GM12878 (cell line): Measurements from ENCODE around the gene NELFB. TPM values are rescaled to one million over a fixed set of nuclear protein-coding genes. Genes with fewer than 3 reads are reported as not detected.

Experiments used
- ATAC-seq: fragments of 200-7000 bp; cut with Tn5 transposase; 3 replicates; pipeline ENCODE4 v1.9.1; 2020; ENCODE audit warnings: mild to moderate bottlenecking, moderate library complexity
- BruUV-seq: library from RNA; stranded (reverse); fragments of 400-500 nt; replicated peaks from 2 replicates; lab custom pipeline; 2021; lab: Mats Ljungman, UMichigan
- CTCF ChIA-PET: fragments of 300-600 bp; sonication (Branson Sonifier 250); formaldehyde crosslinking; extraction: SDS; loops from one replicate; lab custom pipeline; 2021; ENCODE audit warnings: inconsistent platforms; lab: Yijun Ruan, JAX
- POLR2A ChIA-PET: fragments of 350-600 bp; formaldehyde crosslinking; extraction: SDS; loops from one replicate; lab custom pipeline; 2021; ENCODE audit warnings: inconsistent platforms; lab: Charles Lee
- RAD21 ChIA-PET: fragments of 300-600 bp; sonication (Branson Sonifier 250); formaldehyde crosslinking; loops from one replicate; lab custom pipeline; 2023; ENCODE audit warnings: antibody characterized with exemption; ENCODE audit not compliant: unreplicated experiment; lab: Charles Lee
- SMC1A ChIA-PET: fragments of 300-600 bp; sonication (Branson Sonifier 250); formaldehyde crosslinking; loops from one replicate; lab custom pipeline; 2023; ENCODE audit not compliant: unreplicated experiment, uncharacterized antibody; lab: Charles Lee
- DNase-seq: peaks from one replicate; pipeline ENCODE4 v3.0.0-alpha.2; 2011; ENCODE audit warnings: low read depth, low spot score
- FAIRE-seq: peaks from 3 replicates; lab custom pipeline; 2011; peaks lifted over from hg19 to GRCh38; lab: Jason Lieb, UNC
- H2AFZ ChIP-seq: 2 replicates; pipeline ENCODE4 v1.6.0; 2011; ENCODE audit warnings: low read depth, low read length, control low read depth; ENCODE audit not compliant: control insufficient read depth
- H3K27ac ChIP-seq: 2 replicates; pipeline ENCODE4 v1.5.1; 2011; ENCODE audit warnings: control low read depth; ENCODE audit not compliant: control insufficient read depth, insufficient read depth
- H3K27me3 ChIP-seq, 2 experiments: replicated peaks in 1 of 2; 2 replicates each; pipeline versions ENCODE4 v1.6.0 to v1.6.1; 2011; ENCODE audit warnings: low read length in 1 of 2; ENCODE audit not compliant: control insufficient read depth in 2 of 2, insufficient read depth in 2 of 2
- H3K36me3 ChIP-seq, 2 experiments: 2 replicates each; pipeline ENCODE4 v1.5.1; 2011; ENCODE audit warnings: low read length in 1 of 2; ENCODE audit not compliant: control insufficient read depth in 2 of 2, insufficient read depth in 2 of 2
- H3K4me1 ChIP-seq: 2 replicates; pipeline ENCODE4 v1.6.1; 2011; ENCODE audit warnings: mild to moderate bottlenecking, low read length, moderate library complexity, mixed read lengths; ENCODE audit not compliant: control insufficient read depth, insufficient read depth
- H3K4me2 ChIP-seq: 2 replicates; pipeline ENCODE4 v1.6.0; 2011; ENCODE audit warnings: control low read depth; ENCODE audit not compliant: control insufficient read depth, insufficient read depth
- H3K4me3 ChIP-seq: fragments of 200-600 bp; sonication (generic); 2 replicates; pipeline ENCODE4 v1.5.1; 2016
- H3K79me2 ChIP-seq: 2 replicates; pipeline ENCODE4 v1.6.0; 2011; ENCODE audit warnings: low read length; ENCODE audit not compliant: control insufficient read depth, insufficient read depth
- H3K9ac ChIP-seq: 2 replicates; pipeline ENCODE4 v1.8.0; 2011; ENCODE audit warnings: low read length, control low read depth, mixed read lengths; ENCODE audit not compliant: control insufficient read depth, insufficient read depth
- H3K9me3 ChIP-seq: replicated peaks from 3 replicates; pipeline ENCODE4 v1.5.1; 2011; ENCODE audit warnings: mild to moderate bottlenecking, low read length; ENCODE audit not compliant: control insufficient read depth, insufficient read depth
- H4K20me1 ChIP-seq: 2 replicates; pipeline ENCODE4 v1.6.0; 2011; ENCODE audit not compliant: control insufficient read depth, insufficient read depth
- ATF2 ChIP-seq: IDR thresholded peaks from 2 replicates; pipeline ENCODE4 v1.6.1; 2012; ENCODE audit warnings: low read length, inconsistent platforms
- CTCF ChIP-seq, 3 experiments: IDR thresholded peaks in 2 of 3; conservative IDR thresholded peaks in 1 of 3; 2 replicates each; pipeline ENCODE4 v1.5.1; 2011; ENCODE audit warnings: low read depth in 3 of 3, low read length in 3 of 3, mild to moderate bottlenecking in 3 of 3, control low read depth in 2 of 3, moderate library complexity in 2 of 3, inconsistent platforms in 1 of 3, mixed read lengths in 1 of 3; ENCODE audit not compliant: control insufficient read depth in 2 of 3, insufficient read depth in 1 of 3; ENCODE audit errors: extremely low read depth in 1 of 3
- KLF5 ChIP-seq: fragments of 450-650 bp; IDR thresholded peaks from 2 replicates; pipeline ENCODE4 v1.6.1; 2014; ENCODE audit warnings: mild to moderate bottlenecking; ENCODE audit not compliant: partially characterized antibody
- POLR2A ChIP-seq: IDR thresholded peaks from 2 replicates; pipeline ENCODE4 v1.6.1; 2011; ENCODE audit warnings: low read depth, mild to moderate bottlenecking, low read length
- POLR2AphosphoS5 ChIP-seq: IDR thresholded peaks from 2 replicates; pipeline ENCODE4 v1.6.1; 2011; ENCODE audit warnings: mild to moderate bottlenecking, low read length, inconsistent platforms
- SIN3A ChIP-seq: IDR thresholded peaks from 2 replicates; pipeline ENCODE4 v1.6.1; 2012; ENCODE audit warnings: low read depth, low read length, improper control_type of control experiment
- ZNF24 ChIP-seq: fragments of 450-650 bp; IDR thresholded peaks from 2 replicates; pipeline ENCODE4 v1.6.1; 2017; ENCODE audit warnings: antibody characterized with exemption, mild to moderate bottlenecking
- WGBS: methylation state at CpG from one replicate; pipeline ENCODE4 v1.1.6; 2016; ENCODE audit warnings: low lambda C conversion rate; ENCODE audit not compliant: insufficient replicate concordance, insufficient coverage; ENCODE audit errors: missing lambda C conversion rate; 5-methylcytosine and 5-hydroxymethylcytosine counted together
- in situ Hi-C: fragments of 300-500 bp; cut with MboI; formaldehyde crosslinking; loops from 9 replicates; pipeline ENCODE4 v1.14.3; 2018; ENCODE audit warnings: mixed read lengths
- intact Hi-C: fragments of 100-400 bp; cut with micrococcal nuclease; formaldehyde crosslinking; loops from one replicate; pipeline ENCODE4 v1.14.2; 2022; ENCODE audit not compliant: unreplicated experiment
- polyA plus RNA-seq, 11 experiments: library from polyadenylated mRNA; depleted of rRNA in 4 of 11; unstranded in 6 of 11; stranded (reverse) in 5 of 11; fragments of >200 nt; fragmentation: Nextera tagmentation in 4 of 11; fragmentation: Illumina TruSeq in 1 of 11; extraction: Ambion mirVana in 4 of 11; extraction: Trizol in 1 of 11; gene quantifications; 1 replicate in 1 of 11; 2 replicates in 10 of 11; pipeline versions ENCODE4 v1.2.1 to v1.2.3, GENCODE V29; 2011 to 2016; ENCODE audit warnings: inconsistent platforms in 2 of 11, missing spikeins in 2 of 11, low read depth in 1 of 11
- total RNA-seq, 4 experiments: library from RNA; depleted of rRNA in 3 of 4; stranded (reverse); fragments of >200 nt in 3 of 4; fragmentation: Illumina TruSeq in 1 of 4; extraction: Trizol in 1 of 4; gene quantifications; 2 replicates each; pipeline versions ENCODE4 v1.2.1 to v1.2.3, GENCODE V29; 2013 to 2021

The NELFB gene
- total and polyA plus RNA-seq, 10 of the 15 experiments (the other 5 are each of a cell fraction or from before 2014, with no cell fraction given): 0.19 to 63.4 (median 30.9) TPM

GRCh38 chr9:137213160-137214060 is 41.7 kb upstream of the NELFB start:
- H3K27ac ChIP-seq: no peak overlapping the region
- H3K36me3 ChIP-seq: peaks cover 0 to 4% of the 10 kb centered on the region in 2 experiments; a peak in 3 of 4 replicates
- DNase-seq: no peak
- POLR2A ChIA-PET: interaction anchor here (0.5 kb wide), 1 partner anchor 81 kb away, joined by 3 read pairs; no protein-coding TSS in a partner anchor
- RAD21 ChIA-PET: interaction anchor here (0.6 kb wide), 1 partner anchor 22 kb away, joined by 3 read pairs; no protein-coding TSS in a partner anchor
- H3K79me2 ChIP-seq: no peaks in the 10 kb centered on the region
- no peak overlapping the region for H3K9ac ChIP-seq
- H4K20me1 ChIP-seq: no peaks in the 10 kb centered on the region
- no peaks in the 10 kb centered on the region for H3K27me3 ChIP-seq
- no peaks in the 10 kb centered on the region for H3K4me1 ChIP-seq
- H3K4me3 ChIP-seq: no peak overlapping the region
- peak in 1 of 3 experiments; percentile 3; a peak in 1 of 6 replicates for TF ChIP-seq CTCF (IDR thresholded peaks at IDR 0.05 in 2 of 3, conservative IDR thresholded peaks at IDR 0.05 in 1 of 3; ENCODE audit: control insufficient read depth in 2 of 3, extremely low read depth in 1 of 3, insufficient read depth in 1 of 3, low read depth in 3 of 3, low read length in 3 of 3)
- TF ChIP-seq KLF5: no peak
- TF ChIP-seq ATF2: no peak
- TF ChIP-seq POLR2AphosphoS5: no peak
- peak; percentile 28; the same call in 1 of the 2 replicates for TF ChIP-seq POLR2A
- TF ChIP-seq SIN3A: no peak
- no peak for TF ChIP-seq ZNF24
- TF ChIP-seq, all 136 proteins: peak for 2
- Histone ChIP-seq H2AFZ (no peak overlapping the region), H3K4me2 (no peak overlapping the region), H3K9me3 (no peaks in the 10 kb centered on the region)
- CTCF ChIA-PET: interaction anchor here (0.6 to 1.1 kb wide), 2 partner anchors 12 to 13 kb away, joined by 3 read pairs; partner anchors contain the start of gene RNF224
- intact Hi-C loops: no loop called here
- BruUV-seq: no TSS peak
- in situ Hi-C loops: no loop called here
- 94% methylated on average over 46 of the region's 49 CpGs for WGBS
- ATAC-seq: no peak
- no peak for FAIRE-seq
- SMC1A ChIA-PET: no interaction called here
